Activated CD8-positive, alpha-beta memory T cell treated with anti-CD3 and anti-CD28 coated beads for 4 hours (primary cell): ENCODE data around the gene PTPA.

Experiments
- DNase-seq, 2 donors: peaks; one replicate each; pipeline ENCODE4 v3.0.0-alpha.2; 2020; ENCODE audit warnings: low read depth in 2 of 2

Gene PTPA

DNA sequence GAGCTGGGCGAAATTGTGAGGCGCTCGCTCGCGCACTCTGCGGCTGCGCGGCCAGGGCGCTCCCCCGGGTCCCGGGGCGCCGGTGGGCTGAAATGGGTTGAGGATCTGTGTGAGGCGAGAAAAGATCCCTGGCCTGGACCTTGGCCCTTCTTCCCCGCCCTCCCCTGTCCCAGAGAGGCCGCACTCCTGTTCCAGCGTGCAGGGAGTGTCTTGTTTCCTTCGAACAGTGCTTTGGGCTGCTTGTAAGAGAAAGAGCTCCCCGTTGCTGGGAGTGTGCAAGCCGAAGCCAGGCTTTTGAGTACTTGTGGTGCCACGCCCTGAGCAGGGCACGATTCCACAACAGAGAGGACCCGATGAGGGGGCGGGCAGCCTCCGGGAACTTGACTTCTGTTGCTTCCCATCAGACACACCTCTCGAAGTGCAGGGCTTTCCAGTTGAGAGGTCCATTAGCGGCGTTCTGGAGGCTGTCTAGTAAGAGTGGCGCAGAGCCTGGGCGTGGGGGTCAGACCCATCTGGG, 29.8 kb upstream of the PTPA start:
- no peak for DNase-seq

DNA sequence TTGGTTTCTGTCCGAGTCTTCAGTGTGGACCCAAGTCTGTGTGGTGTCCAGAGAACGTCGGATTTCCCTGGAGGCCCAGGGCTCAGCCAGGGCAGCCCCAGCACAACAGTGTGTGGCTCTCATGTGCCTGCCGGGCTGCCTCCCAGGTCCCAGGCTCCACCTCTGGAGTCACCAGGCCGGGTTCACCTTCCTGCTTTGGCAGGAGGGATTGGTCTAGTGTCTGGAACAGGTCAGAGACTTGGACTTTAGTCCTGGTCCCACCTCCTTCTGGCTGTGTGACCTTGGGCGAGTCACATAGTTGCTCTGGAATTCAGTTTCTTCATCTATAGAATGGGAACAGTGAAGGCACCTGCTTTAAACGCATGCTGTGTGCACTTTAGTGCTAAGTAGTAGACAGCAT, 27.1 kb upstream of the PTPA start:
- no peak for DNase-seq

DNA sequence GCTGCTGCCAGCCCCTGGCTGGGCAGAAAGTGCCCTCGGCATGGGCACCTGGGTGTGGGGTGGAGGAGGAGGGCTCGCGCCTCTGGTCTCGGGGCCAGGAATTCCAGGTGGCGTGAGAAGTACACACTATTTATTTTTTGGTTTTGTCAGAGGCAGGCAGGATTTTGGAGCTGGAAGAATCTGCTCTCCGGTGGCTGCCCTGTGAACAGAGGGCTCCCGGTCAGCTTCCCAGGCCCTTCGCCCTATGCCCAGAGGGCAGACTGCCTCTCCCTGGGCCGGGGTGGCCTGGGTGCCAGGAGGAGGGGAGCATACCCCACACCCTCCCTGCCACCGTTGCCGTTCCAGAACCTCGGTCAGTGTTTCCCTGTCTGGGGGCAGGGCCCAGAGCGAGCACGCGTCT, 22.0 kb upstream of the PTPA start:
- no peak for DNase-seq

DNA sequence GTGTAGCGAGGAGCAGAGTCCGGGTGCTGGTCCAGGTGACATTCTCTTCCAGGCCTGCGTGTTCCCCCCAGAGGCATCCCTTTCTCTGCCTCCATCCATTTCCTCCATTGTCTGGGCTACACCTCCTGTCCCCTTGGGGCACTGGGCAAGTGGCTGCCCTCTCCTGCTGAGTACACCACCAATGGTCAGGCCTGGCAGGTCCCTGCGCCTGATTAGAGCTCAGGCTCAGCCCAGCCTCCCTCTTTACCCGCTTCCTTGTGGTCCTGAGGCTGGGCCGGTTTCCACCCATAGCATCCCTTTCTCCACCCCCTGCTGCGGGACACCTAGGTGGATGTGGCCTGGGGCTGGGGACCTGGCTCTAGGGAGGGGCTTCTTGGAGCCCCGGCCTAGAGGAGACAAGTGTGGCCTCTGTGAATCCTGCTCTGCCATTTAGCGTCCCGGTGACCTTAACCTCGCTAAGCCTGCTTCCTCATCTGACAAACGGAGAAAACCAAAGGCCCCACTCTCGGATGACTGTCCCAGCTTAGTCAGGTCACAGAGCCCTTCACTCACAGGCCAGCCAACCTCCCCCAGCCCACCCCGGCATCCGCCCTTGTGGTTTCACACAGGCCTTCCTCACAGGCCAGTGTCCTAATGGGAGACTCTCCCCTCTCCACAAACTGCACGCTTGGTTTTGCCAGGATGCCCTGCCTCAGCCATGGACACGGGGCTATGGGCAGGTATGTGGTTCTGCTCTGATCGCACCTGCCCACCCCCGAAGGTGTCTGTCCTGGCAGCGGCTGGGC, 17.4 kb upstream of the PTPA start:
- no peak for DNase-seq

DNA sequence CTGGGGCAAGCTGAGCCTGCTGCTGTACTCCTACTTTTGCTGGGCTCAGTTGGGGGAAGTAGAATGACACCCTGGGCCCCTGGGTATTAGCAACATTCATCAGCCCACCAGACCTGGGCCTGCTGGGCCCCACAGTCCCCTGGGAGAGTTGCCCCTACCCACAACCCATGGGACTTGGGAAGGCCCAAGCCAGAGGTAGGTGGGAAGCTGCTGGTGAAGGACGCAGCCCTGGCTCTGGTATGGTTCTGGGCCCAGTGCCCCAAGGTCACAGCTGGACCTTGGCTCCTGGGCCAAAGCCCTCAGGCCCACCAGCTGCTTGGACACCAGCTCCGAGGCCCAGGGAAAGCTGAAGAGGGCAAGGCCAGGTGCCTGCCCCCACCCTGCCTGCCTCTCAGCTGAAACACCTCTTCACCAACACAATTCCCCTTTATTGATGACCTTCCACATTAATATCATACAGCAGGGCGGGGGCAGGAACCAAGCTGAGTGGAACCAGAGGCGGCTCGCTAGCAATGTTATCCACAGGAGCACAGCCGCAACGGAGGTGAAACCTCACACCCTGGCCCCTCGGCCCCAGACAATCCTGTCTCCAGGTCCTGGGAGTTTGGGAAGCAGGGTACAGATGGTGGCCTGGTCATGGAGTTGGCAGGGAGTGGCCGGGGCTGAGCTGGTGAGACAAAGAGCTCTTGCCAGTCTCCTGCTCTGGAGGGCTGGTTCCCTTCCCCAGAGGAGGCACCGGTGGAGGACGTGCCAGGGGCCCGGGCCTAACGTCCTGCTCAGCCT, 16.6 kb upstream of the PTPA start:
- no peak for DNase-seq

GRCh38 chr9:129095170-129095667, 16.0 kb upstream of the PTPA start:
- DNase-seq = no peak

DNA sequence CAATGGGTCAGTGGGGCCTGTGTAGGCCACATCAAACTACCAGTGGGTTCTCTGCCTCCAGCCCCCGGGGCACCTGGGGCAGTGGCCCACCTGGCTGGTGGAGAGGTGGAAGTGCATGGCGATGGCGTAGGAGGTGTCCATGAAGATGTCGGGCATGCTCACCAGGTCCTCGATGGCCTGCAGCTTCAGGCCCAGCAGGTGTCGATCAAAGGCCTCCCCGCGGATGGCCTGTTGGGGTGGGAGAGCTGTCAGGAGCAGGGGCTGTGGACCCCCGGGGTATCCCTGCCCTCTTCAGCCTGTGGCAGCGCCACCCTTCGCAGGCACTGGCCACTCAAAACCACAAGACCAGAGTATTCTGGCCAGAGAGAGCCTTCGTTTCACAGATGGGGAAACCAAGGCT, 15.3 kb upstream of the PTPA start:
- no peak for DNase-seq

DNA sequence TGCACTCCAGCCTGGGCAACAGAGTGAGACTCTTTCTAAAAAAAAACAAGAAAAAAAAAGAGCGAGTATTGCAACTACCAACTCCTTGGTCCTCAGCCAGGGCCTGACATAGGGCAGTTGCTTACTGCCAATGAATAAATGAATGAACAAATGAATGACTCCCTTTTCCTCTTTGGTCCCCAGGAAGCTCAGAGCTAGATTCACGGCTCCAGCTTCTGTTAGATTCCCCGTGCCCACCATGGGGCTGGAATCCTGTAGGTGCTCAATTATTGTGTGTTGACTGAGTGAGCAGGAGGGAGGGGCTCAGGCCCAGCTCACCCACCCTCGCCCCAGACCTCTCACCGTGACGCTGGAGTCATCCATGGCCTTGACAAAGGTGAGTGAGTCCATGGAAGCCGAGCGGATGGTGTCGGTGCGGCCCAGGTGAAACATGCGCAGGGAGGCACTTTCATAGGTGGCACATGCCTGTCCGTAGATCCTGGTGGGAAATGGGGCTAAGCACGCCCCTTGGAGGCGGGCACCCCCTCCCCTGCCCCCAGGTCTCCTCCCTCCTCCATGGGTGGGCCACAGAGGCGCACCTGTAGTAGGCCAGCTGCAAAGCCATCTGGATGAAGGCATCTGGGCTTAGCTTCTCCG, 13.4 kb upstream of the PTPA start:
- no peak for DNase-seq

- no peak for DNase-seq
Measured at GRCh38 chr9:129098328-129098727, 12.9 kb upstream of the PTPA start.

DNA sequence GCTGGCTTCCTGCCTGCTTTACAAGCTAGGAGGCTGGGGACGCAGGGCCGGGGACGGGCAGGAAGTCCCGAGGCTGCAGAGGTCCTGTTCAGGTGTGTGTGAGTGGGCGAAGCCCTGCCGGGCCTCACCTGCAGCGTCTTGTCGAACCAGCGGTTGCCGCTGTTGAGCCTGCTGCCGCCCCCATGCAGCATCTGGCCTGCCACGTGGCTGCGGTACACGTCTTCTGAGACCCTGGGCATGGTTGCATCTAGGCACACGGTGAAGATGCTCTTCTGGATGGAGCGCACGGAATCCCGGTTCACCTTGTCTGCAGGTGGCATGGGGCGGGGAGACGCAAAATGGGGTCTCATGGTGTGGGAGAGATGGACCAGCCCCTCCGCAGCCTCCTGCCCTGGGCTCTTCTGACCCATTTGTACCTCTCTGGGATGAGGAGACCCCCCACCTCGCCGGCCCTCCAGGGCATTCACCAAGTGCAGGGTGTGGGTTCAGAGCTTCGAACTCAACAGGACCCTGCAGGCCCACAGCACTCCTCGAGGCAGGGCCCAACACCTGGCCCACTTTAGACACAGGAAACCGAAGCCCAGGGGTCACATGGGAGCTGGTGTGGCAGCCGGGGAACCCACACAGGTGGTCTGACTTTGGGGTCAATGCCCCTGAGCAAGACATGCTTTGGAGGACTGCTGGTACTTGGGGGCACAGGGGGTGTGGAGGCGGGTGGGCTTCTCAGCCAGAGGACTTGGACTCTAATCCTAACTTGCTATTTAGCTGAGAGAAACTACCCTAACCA, 10.6 kb upstream of the PTPA start:
- no peak for DNase-seq

DNA sequence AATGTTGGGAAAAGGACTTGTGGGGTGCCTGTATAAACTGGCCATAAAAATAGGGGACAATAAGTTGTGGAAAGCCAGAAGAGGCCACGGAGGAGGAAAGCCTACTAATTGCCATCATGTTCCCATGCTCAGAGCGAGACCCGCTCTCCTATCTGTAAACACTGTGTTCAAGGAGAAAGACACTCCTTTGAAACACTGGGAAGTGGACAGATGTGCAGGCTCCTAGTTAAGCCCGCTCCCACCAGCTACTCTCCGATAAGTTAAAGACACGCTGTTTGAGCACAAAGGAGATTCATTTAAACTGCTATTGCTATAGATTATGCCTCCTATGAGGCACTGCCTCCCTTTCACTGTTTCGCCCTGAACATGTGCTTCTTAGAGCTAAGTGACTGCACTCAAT, 9.9 kb upstream of the PTPA start:
- DNase-seq = no peak

- DNase-seq = no peak
Measured at GRCh38 chr9:129102095-129102525, 9.1 kb upstream of the PTPA start.

- DNase-seq = no peak
Measured at GRCh38 chr9:129102791-129103594, 8.2 kb upstream of the PTPA start.

GRCh38 chr9:129103595-129103965, 7.6 kb upstream of the PTPA start:
- DNase-seq = no peak

- DNase-seq = no peak
Measured at GRCh38 chr9:129104051-129104450, 7.2 kb upstream of the PTPA start.

DNA sequence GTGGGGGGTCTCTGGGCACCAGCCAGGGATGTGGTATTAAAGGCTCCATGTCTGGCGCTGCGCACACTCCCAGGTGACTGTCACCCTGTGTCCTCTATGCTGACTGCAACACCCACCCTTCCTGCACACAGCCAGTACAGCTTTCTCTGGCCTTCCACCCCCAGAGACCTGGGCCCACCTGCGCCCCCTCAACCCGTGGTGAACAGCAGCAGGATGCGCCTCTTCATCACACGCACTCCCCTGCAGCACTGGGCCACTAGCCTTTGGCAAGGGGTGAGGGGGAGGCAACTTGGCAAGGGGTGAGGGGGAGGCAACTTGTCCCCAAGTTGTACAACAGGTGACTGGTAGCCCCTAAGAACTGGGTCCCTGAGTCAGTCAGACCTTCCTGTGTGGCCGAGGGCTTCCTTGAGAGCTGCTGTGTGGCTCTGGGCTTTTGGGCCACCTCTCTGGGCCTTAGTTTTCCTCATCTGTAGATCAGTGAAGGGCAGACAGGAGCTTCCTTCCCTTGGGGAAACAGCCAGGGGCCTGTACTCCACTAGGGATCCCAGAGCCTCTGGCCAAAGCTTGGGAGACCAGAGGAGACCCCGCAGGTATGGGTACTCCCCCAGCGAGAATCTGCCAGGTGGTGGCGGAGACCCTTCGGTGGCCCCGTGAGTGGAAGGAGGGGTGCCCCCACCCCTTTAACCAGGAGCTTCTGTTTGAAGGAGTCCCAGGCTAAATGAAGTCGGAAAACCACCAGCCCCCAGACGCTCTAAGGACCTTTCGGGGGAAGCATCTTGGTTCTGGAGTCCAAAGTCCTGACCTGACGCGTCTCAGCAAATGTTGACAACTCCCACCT, 5.1 kb upstream of the PTPA start:
- no peak for DNase-seq

DNA sequence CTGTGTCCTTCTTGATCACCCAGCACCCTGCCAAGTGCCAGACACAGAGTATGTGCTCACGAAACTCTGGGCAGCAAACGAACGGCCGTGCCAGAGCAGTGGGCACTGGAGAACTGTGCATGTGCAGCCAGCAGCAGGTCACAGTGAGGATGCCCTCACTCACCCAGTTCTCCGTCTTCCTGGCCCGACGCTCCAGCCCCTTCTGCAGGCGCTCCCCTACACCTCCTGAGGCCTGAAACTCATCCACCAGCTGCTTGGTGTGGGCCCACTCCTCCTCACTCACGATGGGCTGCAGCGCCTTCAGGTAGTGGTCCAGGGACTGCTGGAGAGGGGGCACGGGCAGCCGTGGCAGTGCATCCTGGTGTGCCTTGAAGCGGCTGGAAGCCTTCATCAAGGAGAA, 3.6 kb upstream of the PTPA start:
- DNase-seq = no peak

DNA sequence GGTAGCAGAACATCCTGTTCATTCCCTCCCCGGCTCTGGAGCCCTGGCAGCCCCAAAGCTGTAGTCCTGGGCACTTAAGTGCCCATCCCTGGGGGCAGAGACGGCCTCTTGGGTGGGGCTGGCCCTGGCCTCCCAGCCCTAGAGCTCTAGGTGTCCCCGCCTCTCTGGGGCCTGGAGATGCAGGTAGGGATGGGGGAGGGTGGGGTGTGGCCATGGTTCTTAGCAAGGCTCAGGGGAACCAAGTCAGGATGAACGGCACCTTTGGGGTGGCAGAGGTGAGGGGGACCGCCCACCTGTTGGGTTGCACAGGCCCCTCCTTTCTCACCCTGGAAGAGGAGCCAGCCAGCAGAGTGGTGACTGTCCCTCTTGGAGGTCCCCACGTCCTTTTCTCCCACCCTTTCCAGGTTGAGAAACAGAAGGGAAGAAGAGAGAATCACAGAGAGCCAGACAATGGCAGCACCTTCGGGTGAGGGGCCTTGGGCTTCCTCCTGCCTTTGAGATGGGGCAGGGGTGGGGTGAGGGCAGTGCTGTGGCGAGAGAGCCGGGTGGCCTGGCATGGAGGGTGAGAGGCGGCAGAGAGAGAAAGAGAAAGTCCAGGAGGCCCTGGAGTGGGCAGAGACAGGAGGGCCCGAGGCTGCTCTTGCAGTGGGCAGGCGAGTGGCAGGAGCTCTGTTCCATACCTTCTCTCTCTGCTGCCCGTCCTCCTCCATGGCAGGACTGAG, 3.0 kb upstream of the PTPA start:
- no peak for DNase-seq
